ENCODE measurements around the gene ETV3.
"Not testable (repeated sequence)": the region's sequence is repeated elsewhere in the genome, so short reads cannot be mapped to it uniquely, and the experiment has no call there.

Gene ETV3

DNA sequence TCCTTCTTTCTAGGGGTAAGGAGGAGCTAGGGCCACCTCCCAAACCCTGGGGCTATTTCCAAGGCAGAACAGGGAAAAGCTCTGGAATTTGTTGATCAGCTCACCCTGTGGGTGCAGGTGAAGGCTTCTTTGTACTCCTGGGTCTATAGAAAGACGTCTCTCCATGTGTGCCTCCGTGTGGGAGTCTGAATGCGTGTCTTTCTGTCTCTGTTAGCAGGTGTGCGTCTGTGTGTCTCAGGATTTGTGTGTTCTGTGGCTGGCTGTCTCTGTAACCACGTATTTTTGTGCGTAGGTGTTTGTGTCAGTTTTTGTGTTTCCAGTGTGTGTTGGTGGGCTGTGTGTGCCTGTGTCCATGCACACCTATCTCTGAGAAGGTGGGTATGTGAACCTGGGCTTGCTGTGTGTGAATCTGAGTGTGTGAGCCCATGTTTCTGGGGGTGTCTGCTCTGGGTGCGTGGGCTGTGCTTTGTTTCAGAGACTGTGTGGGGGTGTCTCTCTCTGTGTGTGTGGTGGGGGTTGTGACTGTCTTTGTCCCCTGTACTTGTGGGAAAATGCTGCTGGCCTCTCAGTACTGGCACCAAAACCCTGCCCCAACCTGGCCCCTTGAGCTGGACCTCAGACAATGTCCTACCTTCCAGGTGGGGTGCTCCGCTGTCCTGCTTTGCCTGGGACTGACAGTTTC is 25.9 kb downstream of the ETV3 start:
- no peak for DNase-seq (ENCODE audit: low read depth in 2 of 2)

- DNase-seq (ENCODE audit: low read depth in 2 of 2): no peak
Observed at GRCh38 chr1:157111396-157112165, 26.6 kb downstream of the ETV3 start.

DNA sequence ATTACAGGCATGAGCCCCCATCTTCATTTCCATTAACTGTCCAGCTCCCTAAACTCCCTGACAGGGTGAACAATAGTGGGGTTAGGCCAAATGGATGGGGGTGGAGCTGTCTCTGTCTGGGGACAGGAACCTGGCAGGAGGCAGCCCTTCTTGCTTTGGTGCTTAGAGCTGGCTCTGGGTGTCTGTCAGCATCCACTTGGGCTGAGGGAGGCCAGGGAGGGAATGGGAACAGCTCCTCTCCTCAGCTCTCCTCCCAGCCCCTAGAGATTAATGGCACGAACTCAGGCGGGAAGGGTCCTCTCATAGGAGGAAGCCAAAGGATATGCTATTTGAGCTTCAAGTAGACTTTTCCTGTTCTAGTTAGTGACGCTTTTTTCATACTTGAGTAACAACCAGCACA is 27.5 kb downstream of the ETV3 start:
- DNase-seq (ENCODE audit: low read depth in 2 of 2): no peak

GRCh38 chr1:157110003-157110402 is 28.2 kb downstream of the ETV3 start:
- no peak for DNase-seq (ENCODE audit: low read depth in 2 of 2)

DNA sequence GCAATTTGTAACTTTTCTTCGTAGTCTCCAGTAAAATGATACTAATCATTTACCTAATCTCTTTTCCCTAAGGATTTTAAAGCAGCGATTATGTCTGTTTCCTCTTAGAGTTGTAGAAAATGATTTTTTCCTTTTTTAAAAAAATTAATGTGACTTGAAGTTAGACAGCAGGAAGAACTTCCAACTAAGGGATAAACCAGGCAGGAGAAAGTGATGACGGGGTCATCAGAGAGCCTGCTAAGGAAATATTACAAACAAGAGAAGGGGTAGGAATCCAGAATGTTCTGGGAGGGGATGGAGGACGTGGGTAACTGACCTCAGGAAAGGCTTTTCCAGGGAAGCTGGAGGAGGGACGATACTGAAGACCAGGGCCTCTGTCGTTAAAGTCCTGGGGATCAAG is 29.7 kb downstream of the ETV3 start:
- DNase-seq (ENCODE audit: low read depth in 2 of 2): no peak

DNA sequence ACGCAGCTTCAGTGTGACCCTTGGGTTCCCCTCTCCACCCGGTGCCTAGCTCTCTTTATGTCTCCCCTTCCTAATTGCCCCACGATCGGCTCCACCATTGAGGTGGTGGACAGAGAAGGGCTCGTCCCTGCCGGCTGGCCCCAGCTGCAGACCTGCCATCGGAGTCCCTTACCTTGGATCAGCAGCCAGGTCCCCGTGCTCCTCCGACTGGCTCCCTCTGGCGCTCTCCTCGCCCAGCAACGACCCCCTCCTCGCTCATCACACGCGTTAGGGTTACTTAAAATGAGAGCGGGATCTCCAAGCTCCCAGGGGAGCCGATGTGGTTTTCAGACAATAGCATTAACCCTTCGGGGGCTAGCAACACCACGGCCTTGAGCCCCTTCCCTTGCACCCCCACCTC is 30.5 kb downstream of the ETV3 start:
- DNase-seq (ENCODE audit: low read depth in 2 of 2): no peak

DNA sequence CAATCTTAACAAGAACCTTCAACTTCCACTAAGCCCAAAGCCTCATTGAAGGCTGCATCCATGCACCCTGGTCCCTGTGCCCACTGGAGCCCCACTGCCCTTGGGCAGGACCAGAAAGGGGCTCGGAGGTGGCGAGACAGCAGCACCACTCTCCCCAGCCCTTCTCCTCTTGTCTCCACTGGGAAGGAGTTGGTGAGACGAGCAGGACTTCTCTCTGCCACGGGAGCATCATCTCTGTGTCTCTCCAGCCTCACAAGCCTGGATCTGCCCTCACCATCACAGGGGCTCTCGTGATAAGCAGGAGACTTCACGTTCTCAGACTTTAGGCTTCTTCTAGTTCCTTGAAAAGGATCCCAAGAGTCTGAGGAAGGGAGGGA is 31.4 kb downstream of the ETV3 start:
- no peak for DNase-seq (ENCODE audit: low read depth in 2 of 2)

DNA sequence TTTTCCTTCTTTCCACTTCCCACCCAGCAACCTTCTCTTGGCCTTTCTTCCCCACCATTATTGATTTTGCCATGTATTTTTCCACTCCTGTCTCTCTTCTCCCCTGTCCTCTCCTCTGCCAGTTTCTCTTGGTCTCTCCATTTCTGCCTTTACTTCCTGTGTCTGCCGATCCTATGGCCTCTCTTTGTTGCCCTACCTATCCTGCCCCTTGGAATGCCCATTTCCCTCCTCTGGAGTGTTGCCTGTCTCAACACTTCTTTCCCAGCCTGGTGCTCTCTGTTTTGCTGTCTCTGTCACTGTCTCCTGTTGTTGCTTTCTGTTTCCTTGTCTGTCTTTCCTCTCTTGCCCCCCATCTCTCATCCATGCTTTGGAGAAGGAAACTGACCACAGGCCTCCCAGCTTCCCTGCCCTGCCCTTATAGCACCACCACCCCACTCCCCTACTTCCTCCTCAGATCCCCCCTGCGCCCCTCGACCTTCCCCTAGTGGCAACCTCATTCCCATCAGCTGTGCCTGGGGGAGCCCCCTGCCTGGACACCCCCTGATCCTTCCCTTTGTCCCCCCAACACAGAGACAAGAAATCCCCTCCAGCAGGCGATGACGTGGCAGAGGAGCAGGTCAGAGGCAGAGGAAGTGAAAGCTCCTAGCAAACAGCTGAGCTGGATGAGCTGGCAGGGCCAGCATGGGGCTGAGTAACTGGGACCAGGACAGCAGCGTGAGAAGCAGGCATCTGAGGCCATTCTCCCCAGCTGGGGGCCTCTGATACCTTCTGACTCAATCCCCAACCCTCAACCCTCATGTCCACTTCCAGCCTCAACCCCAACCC is 32.0 kb downstream of the ETV3 start:
- DNase-seq (ENCODE audit: low read depth in 2 of 2): no peak

DNA sequence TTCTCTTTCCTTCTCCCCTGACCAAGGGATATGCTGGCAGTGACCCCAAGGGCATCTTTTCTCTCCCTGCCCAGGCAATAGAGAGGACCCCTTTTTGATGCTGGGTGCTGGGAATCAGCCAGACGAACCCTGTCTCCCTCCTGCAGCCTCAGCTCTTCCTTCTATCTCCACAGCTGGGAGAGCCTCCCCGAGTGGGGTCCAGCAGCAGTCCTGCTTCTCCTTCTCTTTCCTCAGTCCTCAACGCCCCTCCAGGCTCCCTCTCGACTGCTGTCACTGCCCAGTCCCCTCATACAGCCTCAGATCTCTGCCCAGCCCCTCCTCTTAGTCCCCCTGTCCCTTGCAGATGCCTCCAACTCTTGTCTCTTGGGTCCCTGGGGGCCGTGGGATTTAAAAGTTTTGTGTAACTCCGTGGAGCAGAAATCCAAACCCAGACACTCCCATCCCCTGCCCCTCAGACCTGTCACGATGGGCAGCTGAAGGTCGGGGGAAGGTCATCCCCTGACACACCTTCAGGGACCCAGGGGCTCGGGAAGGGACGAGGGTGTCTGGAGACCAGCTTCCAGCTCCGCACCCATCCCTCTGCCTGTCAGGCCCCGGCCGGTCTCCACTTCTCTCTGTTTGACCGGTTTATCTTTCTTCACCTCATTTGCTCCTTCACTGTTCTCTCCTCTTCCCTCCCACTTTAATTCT is 32.8 kb downstream of the ETV3 start:
- no peak for DNase-seq (ENCODE audit: low read depth in 2 of 2)

- no peak for DNase-seq (ENCODE audit: low read depth in 2 of 2)
Observed at GRCh38 chr1:157104598-157105293, 33.4 kb downstream of the ETV3 start.

DNA sequence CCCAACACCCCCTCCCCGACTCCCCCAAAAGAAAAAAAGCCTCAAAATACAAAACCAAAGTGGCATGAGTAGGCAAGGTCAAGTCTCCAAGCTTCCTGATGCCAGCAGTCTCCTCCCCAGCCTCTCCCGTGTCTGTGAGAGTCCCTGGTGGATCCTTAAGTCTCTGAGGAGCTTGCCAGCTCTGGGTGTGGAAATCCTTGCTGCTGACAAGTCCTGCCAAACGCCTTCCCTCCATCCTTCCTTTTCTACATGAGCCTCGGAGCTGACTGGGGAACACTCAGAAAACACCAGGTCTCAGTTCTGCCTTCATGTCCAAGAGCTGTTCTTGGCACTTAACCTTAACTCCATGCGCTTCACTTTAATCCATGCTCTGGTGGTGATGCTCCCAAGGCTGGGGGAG is 34.9 kb downstream of the ETV3 start:
- DNase-seq (ENCODE audit: low read depth in 2 of 2): no peak

GRCh38 chr1:157101149-157101548 is 37.0 kb downstream of the ETV3 start:
- no peak for DNase-seq (ENCODE audit: low read depth in 2 of 2)

- DNase-seq (ENCODE audit: low read depth in 2 of 2): no peak
Observed at GRCh38 chr1:157099633-157100009, 38.6 kb downstream of the ETV3 start, which contains the start of gene ETV3L. Gene ETV3L (minus strand): TSS chr1:157099808. CDS start chr1:157099523, 285 bp downstream.

GRCh38 chr1:157098987-157099632 is 39.1 kb downstream of the ETV3 start:
- not testable (repeated sequence) for DNase-seq (ENCODE audit: low read depth in 2 of 2)

DNA sequence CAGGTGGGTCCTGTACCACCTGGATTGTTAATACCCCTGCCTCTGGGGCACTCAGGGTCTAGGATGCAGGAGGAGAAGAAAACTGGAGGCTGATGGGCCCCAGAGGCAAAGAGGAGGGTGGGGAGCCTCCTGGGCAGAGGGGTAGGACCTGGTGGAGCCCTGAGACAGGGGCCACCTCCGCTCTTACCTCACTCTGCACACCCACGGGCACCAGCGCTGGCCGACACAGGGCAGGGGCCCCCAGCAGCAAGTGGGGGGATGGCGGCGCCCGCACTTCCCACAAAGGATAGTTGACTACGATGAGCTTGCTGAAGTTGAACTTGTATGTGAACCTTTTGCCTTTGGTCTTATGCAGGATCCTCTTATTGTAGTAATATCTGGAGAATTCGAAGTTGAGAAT is 39.7 kb downstream of the ETV3 start:
- DNase-seq (ENCODE audit: low read depth in 2 of 2): no peak

- DNase-seq (ENCODE audit: low read depth in 2 of 2): no peak
Observed at GRCh38 chr1:157097692-157098091, 40.5 kb downstream of the ETV3 start.

- DNase-seq (ENCODE audit: low read depth in 2 of 2): no peak
Observed at GRCh38 chr1:157096881-157097280, 41.3 kb downstream of the ETV3 start.

- DNase-seq (ENCODE audit: low read depth in 2 of 2): no peak
Observed at GRCh38 chr1:157095551-157095950, 42.6 kb downstream of the ETV3 start.

GRCh38 chr1:157095091-157095490 is 43.1 kb downstream of the ETV3 start:
- DNase-seq (ENCODE audit: low read depth in 2 of 2): no peak

GRCh38 chr1:157092831-157093230 is 45.4 kb downstream of the ETV3 start:
- no peak for DNase-seq (ENCODE audit: low read depth in 2 of 2)

All from stimulated activated CD8-positive, alpha-beta memory T cell treated with anti-CD3 and anti-CD28 coated beads, Interleukin-7, amount 100 ng/mL, for 1 hour (primary cell).